SK-N-SH treated with all-trans-retinoic acid at 6 μM for 48 hours (cell line): Measurements from ENCODE around the gene DNASE2B.

ENCODE experiments used
- ATAC-seq: fragments of 200-7000 bp; cut with Tn5 transposase; 3 replicates; pipeline ENCODE4 v1.9.1; 2020; ENCODE audit warnings: mild to moderate bottlenecking, moderate library complexity
- ARNTL ChIP-seq: fragments of 450-650 bp; formaldehyde crosslinking; IDR thresholded peaks from 2 replicates; pipeline ENCODE4 v1.5.0; 2020; ENCODE audit warnings: low read depth, mild to moderate bottlenecking, moderate library complexity, borderline replicate concordance
- BACH2 ChIP-seq: fragments of 250-450 bp; sonication (Bioruptor Pico); IDR thresholded peaks from 2 replicates; pipeline ENCODE4 v1.9.0; 2021; ENCODE audit warnings: mild to moderate bottlenecking, borderline replicate concordance
- CREB5 ChIP-seq: fragments of 250-450 bp; sonication (Bioruptor Pico); IDR thresholded peaks from 2 replicates; pipeline ENCODE4 v1.5.1; 2020; ENCODE audit warnings: low read depth, mild to moderate bottlenecking, moderate library complexity
- CSDC2 ChIP-seq: fragments of 250-450 bp; sonication (Bioruptor Pico); IDR thresholded peaks from 2 replicates; pipeline ENCODE4 v1.5.0; 2020; ENCODE audit warnings: mild to moderate bottlenecking, moderate library complexity
- CSRNP3 ChIP-seq: fragments of 250-450 bp; sonication (Bioruptor Pico); IDR thresholded peaks from 2 replicates; pipeline ENCODE4 v1.5.1; 2021; ENCODE audit warnings: mild to moderate bottlenecking, moderate library complexity
- ESRRG ChIP-seq: fragments of 250-450 bp; sonication (Bioruptor Pico); IDR thresholded peaks from 2 replicates; pipeline ENCODE4 v1.6.1; 2021; ENCODE audit warnings: mild to moderate bottlenecking
- GLIS3 ChIP-seq: fragments of 250-450 bp; sonication (Bioruptor Pico); IDR thresholded peaks from 2 replicates; pipeline ENCODE4 v1.5.0; 2020; ENCODE audit warnings: mild to moderate bottlenecking, moderate library complexity
- OSR1 ChIP-seq: fragments of 250-450 bp; sonication (Bioruptor Pico); IDR thresholded peaks from 2 replicates; pipeline ENCODE4 v1.8.0; 2022; ENCODE audit warnings: moderate library complexity, mild to moderate bottlenecking, inconsistent platforms
- POU6F1 ChIP-seq: fragments of 250-450 bp; sonication (Bioruptor Pico); IDR thresholded peaks from 2 replicates; pipeline ENCODE4 v1.8.0; 2021; ENCODE audit warnings: low read depth, mild to moderate bottlenecking, moderate library complexity, borderline replicate concordance
- PPARA ChIP-seq: fragments of 250-450 bp; sonication (Bioruptor Pico); IDR thresholded peaks from 2 replicates; pipeline ENCODE4 v1.5.0; 2020; ENCODE audit warnings: mild to moderate bottlenecking, borderline replicate concordance
- RARB ChIP-seq: fragments of 250-450 bp; sonication (Bioruptor Pico); IDR thresholded peaks from 2 replicates; pipeline ENCODE4 v1.8.0; 2021; ENCODE audit warnings: mild to moderate bottlenecking, moderate library complexity
- SNAI2 ChIP-seq: fragments of 250-450 bp; sonication (Bioruptor Pico); IDR thresholded peaks from 2 replicates; pipeline ENCODE4 v1.5.0; 2020; ENCODE audit warnings: mild to moderate bottlenecking, moderate library complexity
- TCF4 ChIP-seq: fragments of 250-450 bp; sonication (Bioruptor Pico); IDR thresholded peaks from 2 replicates; pipeline ENCODE4 v1.8.0; 2021; ENCODE audit warnings: mild to moderate bottlenecking, moderate library complexity, borderline replicate concordance
- TSHZ2 ChIP-seq: fragments of 250-450 bp; sonication (Bioruptor Pico); IDR thresholded peaks from 2 replicates; pipeline ENCODE4 v1.5.0; 2020; ENCODE audit warnings: mild to moderate bottlenecking, moderate library complexity
- ZC3H10 ChIP-seq: fragments of 250-450 bp; sonication (Bioruptor Pico); IDR thresholded peaks from 2 replicates; pipeline ENCODE4 v1.5.1; 2021; ENCODE audit warnings: mild to moderate bottlenecking, moderate library complexity
- ZFP3 ChIP-seq: fragments of 250-450 bp; sonication (Bioruptor Pico); IDR thresholded peaks from 2 replicates; pipeline ENCODE4 v1.5.0; 2020; ENCODE audit warnings: mild to moderate bottlenecking, moderate library complexity
- ZFP30 ChIP-seq: fragments of 450-650 bp; formaldehyde crosslinking; IDR thresholded peaks from 2 replicates; pipeline ENCODE4 v1.5.0; 2022; ENCODE audit warnings: mild to moderate bottlenecking, moderate library complexity
- ZNF565 ChIP-seq: fragments of 450-650 bp; formaldehyde crosslinking; conservative IDR thresholded peaks from 2 replicates; pipeline ENCODE4 v1.5.0; 2020; ENCODE audit warnings: low read depth, mild to moderate bottlenecking, moderate library complexity
- ZNF70 ChIP-seq: fragments of 450-650 bp; formaldehyde crosslinking; IDR thresholded peaks from 2 replicates; pipeline ENCODE4 v1.5.0; 2020; ENCODE audit warnings: mild to moderate bottlenecking, moderate library complexity
- ZNF8 ChIP-seq: fragments of 450-650 bp; formaldehyde crosslinking; IDR thresholded peaks from 2 replicates; pipeline ENCODE4 v1.5.0; 2020; ENCODE audit warnings: mild to moderate bottlenecking, moderate library complexity

DNASE2B gene

GRCh38 chr1:84355556-84355955 is 42.7 kb upstream of the DNASE2B start:
- TF ChIP-seq CSDC2 (CRISPR knock-in tag) (no peak), CSRNP3 (CRISPR knock-in tag) (no peak), ZFP30 (no peak), ZFP3 (CRISPR knock-in tag) (no peak), GLIS3 (CRISPR knock-in tag) (no peak), ZNF565 (no peak), TCF4 (CRISPR knock-in tag) (no peak), ZC3H10 (CRISPR knock-in tag) (no peak), ZNF8 (no peak), SNAI2 (CRISPR knock-in tag) (no peak), ESRRG (CRISPR knock-in tag) (no peak), ARNTL (CRISPR knock-in tag) (no peak)
- no peak for ATAC-seq

GRCh38 chr1:84356881-84357280 is 41.4 kb upstream of the DNASE2B start:
- no peak for TF ChIP-seq ZNF70 (CRISPR knock-in tag)
- no peak for TF ChIP-seq TSHZ2 (CRISPR knock-in tag)
- no peak for TF ChIP-seq GLIS3 (CRISPR knock-in tag)
- TF ChIP-seq RARB (CRISPR knock-in tag), result no peak
- no peak for TF ChIP-seq CSRNP3 (CRISPR knock-in tag)
- TF ChIP-seq ZFP3 (CRISPR knock-in tag), result no peak
- no peak for TF ChIP-seq PPARA (CRISPR knock-in tag)
- no peak for TF ChIP-seq ZFP30
- ATAC-seq, result no peak

GRCh38 chr1:84358695-84359094 is 39.6 kb upstream of the DNASE2B start:
- ATAC-seq, result no peak
- TF ChIP-seq CREB5 (CRISPR knock-in tag) (no peak), PPARA (CRISPR knock-in tag) (no peak), OSR1 (CRISPR knock-in tag) (no peak), TCF4 (CRISPR knock-in tag) (no peak), ZNF70 (CRISPR knock-in tag) (no peak), BACH2 (no peak), CSRNP3 (CRISPR knock-in tag) (no peak), ARNTL (CRISPR knock-in tag) (no peak), ZFP3 (CRISPR knock-in tag) (no peak), ZC3H10 (CRISPR knock-in tag) (no peak), SNAI2 (CRISPR knock-in tag) (no peak), GLIS3 (CRISPR knock-in tag) (no peak), CSDC2 (CRISPR knock-in tag) (no peak), RARB (CRISPR knock-in tag) (no peak)

GRCh38 chr1:84360316-84360715 is 38.0 kb upstream of the DNASE2B start:
- ATAC-seq, result no peak
- TF ChIP-seq CREB5 (CRISPR knock-in tag) (no peak), CSDC2 (CRISPR knock-in tag) (no peak), BACH2 (no peak), PPARA (CRISPR knock-in tag) (no peak), POU6F1 (no peak), TSHZ2 (CRISPR knock-in tag) (no peak), ZC3H10 (CRISPR knock-in tag) (no peak), SNAI2 (CRISPR knock-in tag) (no peak), ESRRG (CRISPR knock-in tag) (no peak)
